Measurements from ENCODE around the gene KANK2.

The KANK2 gene

GRCh38 chr19:11225815-11226214 lies 28.5 kb upstream of the KANK2 start:
- TF ChIP-seq POLR2AphosphoS5 (IDR thresholded peaks at IDR 0.05; ENCODE audit: low read depth), result no peak
- no peak for TF ChIP-seq REST (IDR thresholded peaks at IDR 0.05; ENCODE audit: insufficient replicate concordance, low read depth)
- TF ChIP-seq CTCF (IDR thresholded peaks at IDR 0.05; ENCODE audit: insufficient read depth, low read length), result no peak
- TF ChIP-seq SPI1 (IDR thresholded peaks at IDR 0.05; ENCODE audit: borderline replicate concordance, low read depth), result no peak
- TF ChIP-seq GABPA (IDR thresholded peaks at IDR 0.05; ENCODE audit: low read depth), result no peak
- Histone ChIP-seq H3K27me3 (ENCODE audit: insufficient read depth, poor library complexity, severe bottlenecking) (no peaks in the 10 kb centered on the region), H3K4me3 (replicated peaks; ENCODE audit: insufficient read depth, low read length) (no peak overlapping the region), H3K27ac (replicated peaks) (no peak overlapping the region)
- no peak for DNase-seq (ENCODE audit: low read depth in 1 of 2, low spot score in 1 of 2)

GRCh38 chr19:11225172-11225571 lies 27.8 kb upstream of the KANK2 start:
- H3K27me3 ChIP-seq (ENCODE audit: insufficient read depth, poor library complexity, severe bottlenecking), result no peaks in the 10 kb centered on the region
- TF ChIP-seq POLR2AphosphoS5 (IDR thresholded peaks at IDR 0.05; ENCODE audit: low read depth) (no peak), GABPA (IDR thresholded peaks at IDR 0.05; ENCODE audit: low read depth) (no peak), SPI1 (IDR thresholded peaks at IDR 0.05; ENCODE audit: borderline replicate concordance, low read depth) (no peak), REST (IDR thresholded peaks at IDR 0.05; ENCODE audit: insufficient replicate concordance, low read depth) (no peak), CTCF (IDR thresholded peaks at IDR 0.05; ENCODE audit: insufficient read depth, low read length) (no peak)
- H3K4me3 ChIP-seq (replicated peaks; ENCODE audit: insufficient read depth, low read length), result no peak overlapping the region
- no peak for DNase-seq (ENCODE audit: low read depth in 1 of 2, low spot score in 1 of 2)
- no peak overlapping the region for H3K27ac ChIP-seq (replicated peaks)

- H3K4me3 ChIP-seq (replicated peaks; ENCODE audit: insufficient read depth, low read length), result no peak overlapping the region
- no peak for TF ChIP-seq GABPA (IDR thresholded peaks at IDR 0.05; ENCODE audit: low read depth)
- no peak for TF ChIP-seq REST (IDR thresholded peaks at IDR 0.05; ENCODE audit: insufficient replicate concordance, low read depth)
- no peak for TF ChIP-seq POLR2AphosphoS5 (IDR thresholded peaks at IDR 0.05; ENCODE audit: low read depth)
- TF ChIP-seq CTCF (IDR thresholded peaks at IDR 0.05; ENCODE audit: insufficient read depth, low read length), result no peak
- no peak for TF ChIP-seq SPI1 (IDR thresholded peaks at IDR 0.05; ENCODE audit: borderline replicate concordance, low read depth)
Observed at GRCh38 chr19:11224429-11224828, 27.1 kb upstream of the KANK2 start.

More at GRCh38 chr19:11224429-11224828, 27.1 kb upstream of the KANK2 start:
- Histone ChIP-seq H3K27ac (replicated peaks) (no peak overlapping the region), H3K27me3 (ENCODE audit: insufficient read depth, poor library complexity, severe bottlenecking) (no peaks in the 10 kb centered on the region)
- DNase-seq (ENCODE audit: low read depth in 1 of 2, low spot score in 1 of 2), result no peak
